Activated CD8-positive, alpha-beta memory T cell treated with anti-CD3 and anti-CD28 coated beads for 1 hour (primary cell): Measurements from ENCODE around the gene ZNF708.
"Not testable (repeated sequence)": the region's sequence is repeated elsewhere in the genome, so short reads cannot be mapped to it uniquely, and the experiment has no call there.

Experiments used
- DNase-seq, 2 donors: peaks; one replicate each; pipeline ENCODE4 v3.0.0-alpha.2; 2020; ENCODE audit warnings: low read depth in 1 of 2; ENCODE audit errors: extremely low read depth in 1 of 2

The ZNF708 gene

GRCh38 chr19:21260164-21260847, 68.9 kb downstream of the ZNF708 start:
- DNase-seq = no peak

GRCh38 chr19:21259421-21260124, 69.6 kb downstream of the ZNF708 start:
- not testable (repeated sequence) for DNase-seq

GRCh38 chr19:21256722-21257121, 72.5 kb downstream of the ZNF708 start:
- no peak for DNase-seq
